Endothelial cell of umbilical vein (primary cell): ENCODE measurements around the gene RGR. TPM values are rescaled to one million over a fixed set of nuclear protein-coding genes. Genes with fewer than 3 reads are reported as not detected.

Experiments used
- Bru-seq: library from RNA; stranded (reverse); fragments of 400-500 nt; gene quantifications from one replicate; lab custom pipeline; 2021; lab: Mats Ljungman, UMichigan
- BruChase-seq, 2 experiments: library from RNA; stranded (reverse); fragments of 400-500 nt; gene quantifications; one replicate each; lab custom pipeline; 2021; lab: Mats Ljungman, UMichigan
- BruUV-seq: library from RNA; stranded (reverse); fragments of 400-500 nt; replicated peaks from 2 replicates; lab custom pipeline; 2021; lab: Mats Ljungman, UMichigan
- CTCF ChIA-PET: fragments of 300-600, 350-600 bp; sonication (Branson Sonifier 250); formaldehyde crosslinking; loops from one replicate; lab custom pipeline; 2021; ENCODE audit warnings: antibody characterized with exemption, inconsistent platforms; lab: Charles Lee
- POLR2A ChIA-PET: fragments of 300-600, 350-600 bp; sonication (Branson Sonifier 250); formaldehyde crosslinking; loops from one replicate; lab custom pipeline; 2021; ENCODE audit warnings: antibody characterized with exemption, inconsistent platforms; lab: Charles Lee
- DNase-seq: peaks from one replicate; pipeline ENCODE4 v3.0.0-alpha.2; 2011; ENCODE audit warnings: low read depth, low spot score
- FAIRE-seq: peaks from 2 replicates; lab custom pipeline; 2011; peaks lifted over from hg19 to GRCh38; lab: Jason Lieb, UNC
- H2AFZ ChIP-seq: 2 replicates; pipeline ENCODE4 v1.6.0; 2012; ENCODE audit warnings: low read depth, low read length, control low read depth, inconsistent platforms
- H3K27ac ChIP-seq: 2 replicates; pipeline ENCODE4 v1.5.1; 2011; ENCODE audit warnings: low read depth, mild to moderate bottlenecking, control low read depth, low read length, moderate library complexity; ENCODE audit not compliant: insufficient read depth
- H3K27me3 ChIP-seq, 2 experiments: 2 replicates each; pipeline versions ENCODE4 v1.6.0 to v1.6.1; 2011; ENCODE audit warnings: low read length in 2 of 2, mixed read lengths in 1 of 2; ENCODE audit not compliant: control insufficient read depth in 2 of 2, insufficient read depth in 2 of 2
- H3K36me3 ChIP-seq, 2 experiments: 2 replicates in 1 of 2; 3 replicates in 1 of 2; pipeline ENCODE4 v1.5.1; 2011; ENCODE audit warnings: low read length in 2 of 2, mild to moderate bottlenecking in 1 of 2, moderate library complexity in 1 of 2; ENCODE audit not compliant: control insufficient read depth in 2 of 2, insufficient read depth in 2 of 2; ENCODE audit errors: extremely low read depth in 1 of 2
- H3K4me1 ChIP-seq: 3 replicates; pipeline ENCODE4 v1.5.1; 2011; ENCODE audit warnings: mild to moderate bottlenecking, low read length; ENCODE audit not compliant: control insufficient read depth, insufficient read depth; ENCODE audit errors: extremely low read depth
- H3K4me2 ChIP-seq: 2 replicates; pipeline ENCODE4 v1.6.1; 2011; ENCODE audit warnings: low read length, control low read depth, mixed read lengths; ENCODE audit not compliant: insufficient read depth
- H3K4me3 ChIP-seq, 3 experiments: fragments of 200-600 bp in 1 of 3; sonication (generic), shearing (Covaris generic) in 1 of 3; replicated peaks in 1 of 3; 2 replicates each; pipeline ENCODE4 v1.5.1; 2011 to 2016; ENCODE audit warnings: control low read depth in 3 of 3, low read length in 3 of 3, mild to moderate bottlenecking in 2 of 3, inconsistent platforms in 1 of 3, low read depth in 1 of 3, moderate library complexity in 1 of 3; ENCODE audit not compliant: insufficient read depth in 1 of 3
- H3K79me2 ChIP-seq: 2 replicates; pipeline ENCODE4 v1.6.0; 2012; ENCODE audit warnings: low read length, inconsistent platforms; ENCODE audit not compliant: control insufficient read depth, insufficient read depth
- H3K9ac ChIP-seq: replicated peaks from 2 replicates; pipeline ENCODE3; 2011; ENCODE audit warnings: low read length, control low read depth; ENCODE audit not compliant: insufficient read depth; ENCODE audit errors: extremely low read depth
- H3K9me1 ChIP-seq: replicated peaks from 3 replicates; pipeline ENCODE4 v1.6.0; 2011; ENCODE audit warnings: mild to moderate bottlenecking, low read length; ENCODE audit not compliant: control insufficient read depth, insufficient read depth; ENCODE audit errors: extremely low read depth
- H3K9me3 ChIP-seq: replicated peaks from 2 replicates; pipeline ENCODE4 v1.5.1; 2012; ENCODE audit warnings: low read length, inconsistent platforms; ENCODE audit not compliant: control insufficient read depth, insufficient read depth
- H4K20me1 ChIP-seq: replicated peaks from 2 replicates; pipeline ENCODE3; 2011; ENCODE audit warnings: mild to moderate bottlenecking, low read length; ENCODE audit not compliant: control insufficient read depth, insufficient read depth; ENCODE audit errors: extremely low read depth
- EZH2 ChIP-seq: IDR thresholded peaks from 2 replicates; pipeline ENCODE4 v1.6.1; 2012; ENCODE audit warnings: borderline replicate concordance, low read depth, mild to moderate bottlenecking, moderate library complexity, low read length, inconsistent platforms; ENCODE audit not compliant: severe bottlenecking
- FOS ChIP-seq: IDR thresholded peaks from 2 replicates; pipeline ENCODE4 v1.6.1; 2011; ENCODE audit warnings: mild to moderate bottlenecking, low read length, moderate library complexity, borderline replicate concordance; ENCODE audit not compliant: insufficient read depth
- GATA2 ChIP-seq: IDR thresholded peaks from 2 replicates; pipeline ENCODE4 v1.7.0; 2011; ENCODE audit warnings: low read depth, mild to moderate bottlenecking, moderate library complexity, mixed read lengths, low read length; ENCODE audit not compliant: insufficient read length, insufficient read depth
- JUN ChIP-seq: IDR thresholded peaks from 2 replicates; pipeline ENCODE4 v1.6.1; 2011; ENCODE audit warnings: borderline replicate concordance, low read depth; ENCODE audit not compliant: insufficient read length, insufficient read depth
- MYC ChIP-seq: IDR thresholded peaks from one replicate; pipeline ENCODE4 v1.6.1; 2011; ENCODE audit warnings: mild to moderate bottlenecking, low read depth, low read length
- POLR2A ChIP-seq: IDR thresholded peaks from 2 replicates; pipeline ENCODE4 v1.6.1; 2012; ENCODE audit warnings: low read depth, mild to moderate bottlenecking, control low read depth, low read length
- POLR2AphosphoS5 ChIP-seq: IDR thresholded peaks from 2 replicates; pipeline ENCODE4 v1.6.1; 2012; ENCODE audit warnings: low read depth, mild to moderate bottlenecking, control low read depth, low read length, moderate library complexity; ENCODE audit not compliant: insufficient read depth
- dilution Hi-C: fragments of 300-500 bp; cut with MboI; formaldehyde crosslinking; loops from one replicate; pipeline ENCODE4 v1.15.0; 2019; ENCODE audit warnings: low sequenced_read_pairs; ENCODE audit not compliant: extremely low pct_ligation_motif_present
- intact Hi-C: fragments of 100-400 bp; cut with micrococcal nuclease; formaldehyde crosslinking; loops from one replicate; pipeline ENCODE4 v1.10.0; 2022
- long read RNA-seq: library from polyadenylated mRNA; stranded (forward); transcript quantifications from one replicate; pipeline ENCODE4 v2.0.0, GENCODE V29; 2021
- polyA minus RNA-seq, 3 experiments: library from RNA; depleted of rRNA, polyadenylated mRNA; stranded (reverse); fragments of >200 nt; gene quantifications; 1 replicate in 1 of 3; 2 replicates in 2 of 3; pipeline ENCODE4 v1.2.3, GENCODE V29; 2011
- polyA plus RNA-seq, 4 experiments: library from polyadenylated mRNA; depleted of rRNA in 3 of 4; stranded (reverse) in 3 of 4; unstranded in 1 of 4; fragments of >200 nt; gene quantifications; 2 replicates each; pipeline versions ENCODE4 v1.2.1 to v1.2.3, GENCODE V29; 2011 to 2012; ENCODE audit warnings: missing spikeins in 1 of 4
- total RNA-seq: library from RNA; stranded (reverse); gene quantifications from 2 replicates; pipeline ENCODE4 v1.2.3, GENCODE V29; 2021
- TF ChIP-seq, protein P1 (sequence below): IDR thresholded peaks from 2 replicates; pipeline ENCODE4 v1.6.1; 2011; ENCODE audit not compliant: insufficient read depth, insufficient read length
- TF ChIP-seq, protein P2 (sequence below), 2 donors: IDR thresholded peaks; 1 replicate in 1 of 2; 2 replicates in 1 of 2; pipeline ENCODE4 v1.5.1; 2011; ENCODE audit warnings: low read length in 2 of 2, mild to moderate bottlenecking in 2 of 2, moderate library complexity in 2 of 2, control low read depth in 1 of 2, inconsistent platforms in 1 of 2, low read depth in 1 of 2; ENCODE audit not compliant: insufficient read depth in 1 of 2; ENCODE audit errors: extremely low read depth in 1 of 2

The RGR gene, protein sequence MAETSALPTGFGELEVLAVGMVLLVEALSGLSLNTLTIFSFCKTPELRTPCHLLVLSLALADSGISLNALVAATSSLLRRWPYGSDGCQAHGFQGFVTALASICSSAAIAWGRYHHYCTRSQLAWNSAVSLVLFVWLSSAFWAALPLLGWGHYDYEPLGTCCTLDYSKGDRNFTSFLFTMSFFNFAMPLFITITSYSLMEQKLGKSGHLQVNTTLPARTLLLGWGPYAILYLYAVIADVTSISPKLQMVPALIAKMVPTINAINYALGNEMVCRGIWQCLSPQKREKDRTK
- total RNA-seq (not detected in 2 replicates), polyA plus RNA-seq (not detected in 2 replicates), polyA minus RNA-seq (not detected in 2 replicates), Bru-seq, nascent RNA (not detected), BruChase-seq, experiment 1, labeled RNA remaining after a 6-hour chase (percentile 6 among the genes with signal in this experiment), BruChase-seq, experiment 2, labeled RNA remaining after a 2-hour chase (not detected)
- polyA plus RNA-seq (2011; cell fraction: cytosol; rRNA removed), result not detected in 2 replicates
- polyA plus RNA-seq (2011; cell fraction: nucleus; rRNA removed), result not detected in 2 replicates
- not detected in 2 replicates for polyA plus RNA-seq (2012)
- not detected for polyA minus RNA-seq (2011; cell fraction: cytosol; rRNA and poly(A)+ RNA removed)
- not detected in 2 replicates for polyA minus RNA-seq (2011; cell fraction: nucleus; rRNA and poly(A)+ RNA removed)
- long read RNA-seq, result 0 reads

DNA sequence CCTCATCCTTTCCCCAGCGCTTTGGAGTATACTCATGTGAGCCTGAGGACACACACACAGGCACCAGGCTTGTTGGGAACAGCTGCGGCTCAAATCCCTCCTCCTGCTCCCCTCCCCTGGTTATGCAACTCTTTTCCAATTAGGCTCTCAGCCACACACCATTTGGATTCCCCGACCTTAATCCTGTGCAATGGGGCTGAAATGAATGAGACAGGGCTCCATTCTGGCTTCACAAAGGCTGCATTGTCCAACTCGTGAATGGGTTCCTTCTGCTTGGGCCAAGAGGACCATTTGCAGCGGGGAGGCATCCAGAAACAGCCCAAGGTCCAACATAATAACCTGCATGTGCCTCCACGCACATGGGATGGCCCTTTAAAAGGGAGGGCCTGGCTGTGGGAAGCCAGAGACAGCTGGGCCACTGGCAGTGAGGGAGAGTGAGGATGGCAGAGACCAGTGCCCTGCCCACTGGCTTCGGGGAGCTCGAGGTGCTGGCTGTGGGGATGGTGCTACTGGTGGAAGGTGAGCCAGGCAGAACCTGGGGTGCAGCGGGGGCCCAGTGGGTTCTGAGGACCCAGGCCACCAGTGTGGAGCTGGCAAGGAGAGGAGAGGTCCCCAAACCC is at the start of gene RGR:
RGR (plus strand) TSS at position 403 of the 620 bp plus-strand sequence; CDS start at position 441, 38 bp downstream.
- ChIA-PET POLR2A (no interaction called here), CTCF (interaction anchor here (1.1 kb wide), 1 partner anchor 12 kb away, joined by 4 read pairs; no protein-coding TSS in a partner anchor)
- H3K4me1 ChIP-seq, result no peaks in the 10 kb centered on the region
- no peaks in the 10 kb centered on the region for H3K79me2 ChIP-seq
- H3K36me3 ChIP-seq, result no peaks in the 10 kb centered on the region
- no peak within 1 kb of the TSS for H3K4me2 ChIP-seq
- dilution Hi-C loops (no loop called here), intact Hi-C loops (no loop called here)
- no TSS peak for BruUV-seq
- H3K4me3 ChIP-seq, result no peak within 1 kb of the TSS
- H3K27me3 ChIP-seq, result no peaks in the 10 kb centered on the region
- no peak for DNase-seq
- no peak within 1 kb of the TSS for H3K27ac ChIP-seq
- no peak within 1 kb of the TSS for H3K9ac ChIP-seq
- H2AFZ ChIP-seq, result no peak within 1 kb of the TSS
- no peaks in the 10 kb centered on the region for H3K9me1 ChIP-seq
- no peaks in the 10 kb centered on the region for H4K20me1 ChIP-seq
- no peaks in the 10 kb centered on the region for H3K9me3 ChIP-seq
- TF ChIP-seq GATA2 (no peak), POLR2A (no peak), POLR2AphosphoS5 (no peak), EZH2 (no peak), JUN (no peak), FOS (no peak), MYC (no peak)
- TF ChIP-seq, protein P1, sequence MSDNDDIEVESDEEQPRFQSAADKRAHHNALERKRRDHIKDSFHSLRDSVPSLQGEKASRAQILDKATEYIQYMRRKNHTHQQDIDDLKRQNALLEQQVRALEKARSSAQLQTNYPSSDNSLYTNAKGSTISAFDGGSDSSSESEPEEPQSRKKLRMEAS, result no peak
- TF ChIP-seq, protein P2, sequence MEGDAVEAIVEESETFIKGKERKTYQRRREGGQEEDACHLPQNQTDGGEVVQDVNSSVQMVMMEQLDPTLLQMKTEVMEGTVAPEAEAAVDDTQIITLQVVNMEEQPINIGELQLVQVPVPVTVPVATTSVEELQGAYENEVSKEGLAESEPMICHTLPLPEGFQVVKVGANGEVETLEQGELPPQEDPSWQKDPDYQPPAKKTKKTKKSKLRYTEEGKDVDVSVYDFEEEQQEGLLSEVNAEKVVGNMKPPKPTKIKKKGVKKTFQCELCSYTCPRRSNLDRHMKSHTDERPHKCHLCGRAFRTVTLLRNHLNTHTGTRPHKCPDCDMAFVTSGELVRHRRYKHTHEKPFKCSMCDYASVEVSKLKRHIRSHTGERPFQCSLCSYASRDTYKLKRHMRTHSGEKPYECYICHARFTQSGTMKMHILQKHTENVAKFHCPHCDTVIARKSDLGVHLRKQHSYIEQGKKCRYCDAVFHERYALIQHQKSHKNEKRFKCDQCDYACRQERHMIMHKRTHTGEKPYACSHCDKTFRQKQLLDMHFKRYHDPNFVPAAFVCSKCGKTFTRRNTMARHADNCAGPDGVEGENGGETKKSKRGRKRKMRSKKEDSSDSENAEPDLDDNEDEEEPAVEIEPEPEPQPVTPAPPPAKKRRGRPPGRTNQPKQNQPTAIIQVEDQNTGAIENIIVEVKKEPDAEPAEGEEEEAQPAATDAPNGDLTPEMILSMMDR (IDR thresholded peaks at IDR 0.05; ENCODE audit: extremely low read depth in 1 of 2, insufficient read depth in 1 of 2, low read depth in 1 of 2, low read length in 2 of 2), result no peak
- FAIRE-seq, result no peak
